Hematopoietic multipotent progenitor cell treated with erythropoietin and hydrocortisone succinate and interleukin-3 and kit ligand, for 17 days (in vitro differentiated cells): ENCODE data around the gene PPP2R2D.

Experiments
- DNase-seq: peaks from one replicate; pipeline ENCODE4 v3.0.0-alpha.2; 2015; ENCODE audit warnings: low spot score

Gene PPP2R2D

DNA sequence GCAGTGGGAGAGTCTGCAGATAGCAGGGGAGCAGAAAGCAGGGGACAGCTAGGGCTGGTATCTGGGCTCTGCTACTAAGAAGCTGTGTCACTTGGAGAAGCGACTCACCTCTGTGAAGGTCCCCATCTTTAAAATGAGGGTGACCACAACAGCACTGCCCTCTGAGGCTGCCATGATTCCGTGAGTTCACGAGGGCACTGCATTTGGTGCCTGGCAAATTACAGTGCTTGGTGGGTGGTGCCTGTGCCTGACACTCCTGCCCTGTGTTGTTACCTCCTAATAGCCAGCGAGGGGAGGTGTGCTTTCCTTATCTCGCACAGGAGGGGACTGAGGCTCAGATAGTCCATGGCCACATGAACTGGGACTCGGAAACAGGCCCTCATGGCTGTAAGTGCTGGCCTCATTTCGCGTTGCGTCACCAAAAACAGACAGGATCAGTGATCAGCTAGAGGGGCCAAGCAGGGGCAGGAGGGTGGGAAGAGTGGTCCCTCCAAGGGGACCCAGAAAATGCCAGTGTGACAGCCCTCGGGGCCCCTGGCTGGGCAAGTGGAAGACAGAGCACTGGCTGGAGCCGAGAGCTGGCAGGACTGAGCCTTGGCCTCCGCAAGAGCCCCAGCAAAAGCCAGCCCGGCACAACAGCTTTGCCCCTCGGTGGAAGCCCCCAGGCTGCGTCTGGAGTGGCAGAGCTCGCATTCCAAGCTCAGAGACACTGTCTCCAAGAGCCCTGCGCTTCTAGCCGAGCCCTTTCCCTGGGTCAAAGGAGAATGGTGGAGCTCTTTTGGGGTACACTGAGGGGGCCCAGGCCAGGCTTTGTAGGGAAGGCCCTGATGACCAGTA, 98.3 kb downstream of the PPP2R2D start:
- no peak for DNase-seq

DNA sequence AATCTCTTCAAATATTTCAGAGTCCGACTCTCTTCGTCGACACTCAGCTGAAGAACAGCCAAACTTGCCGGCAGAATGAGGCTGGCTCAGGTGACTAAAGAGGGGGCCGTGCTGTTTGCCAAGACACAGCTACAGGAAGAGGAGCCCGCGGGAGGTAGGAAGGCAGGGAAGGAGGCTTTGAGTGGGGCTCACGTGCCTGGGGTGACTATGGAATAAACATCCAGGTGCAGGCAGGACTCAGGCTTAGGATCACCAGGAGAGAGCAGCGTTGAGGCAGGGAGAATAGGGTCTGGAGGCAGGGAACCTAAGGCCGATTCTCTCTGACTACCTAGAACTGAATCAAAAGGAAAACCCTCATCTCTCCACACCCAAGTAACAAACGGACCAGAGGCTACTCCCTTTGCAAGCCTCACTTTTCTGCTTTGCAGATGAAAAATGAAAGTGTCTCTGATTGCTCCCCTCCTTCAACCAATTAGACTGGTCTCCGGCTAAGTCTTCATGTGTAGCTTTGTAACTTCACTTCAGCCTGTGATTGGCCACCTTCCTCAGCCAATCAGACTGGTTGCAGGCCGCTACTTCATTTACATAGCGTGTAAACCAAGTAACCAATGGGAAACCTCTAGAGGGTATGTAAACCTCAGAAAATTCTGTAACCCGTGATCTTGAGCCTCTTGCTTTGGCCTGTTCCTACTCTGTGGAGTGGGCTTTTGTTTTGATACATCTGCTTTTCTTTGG, 100.6 kb downstream of the PPP2R2D start:
- DNase-seq, result no peak

DNA sequence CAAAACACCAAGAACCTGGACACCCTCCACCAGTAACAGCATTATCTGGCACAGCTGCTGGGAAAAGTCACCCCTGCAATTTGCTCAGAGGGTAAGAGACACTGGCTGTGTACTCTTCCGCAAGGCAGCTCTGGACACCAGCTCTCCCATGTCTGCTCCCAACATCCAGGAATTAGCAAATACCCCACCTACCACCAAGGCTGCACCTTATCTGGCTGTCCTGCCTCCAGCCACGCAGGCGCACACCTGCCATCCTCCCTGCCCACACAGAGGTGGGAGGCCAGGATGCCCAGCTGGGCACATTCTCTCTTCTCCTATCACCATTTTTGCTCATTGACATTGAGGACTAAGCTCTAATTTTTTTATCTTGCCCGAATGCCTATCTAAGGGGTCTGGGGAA, 101.2 kb downstream of the PPP2R2D start:
- no peak for DNase-seq

GRCh38 chr10:132003282-132003924, 102.6 kb downstream of the PPP2R2D start:
- DNase-seq, result no peak

DNA sequence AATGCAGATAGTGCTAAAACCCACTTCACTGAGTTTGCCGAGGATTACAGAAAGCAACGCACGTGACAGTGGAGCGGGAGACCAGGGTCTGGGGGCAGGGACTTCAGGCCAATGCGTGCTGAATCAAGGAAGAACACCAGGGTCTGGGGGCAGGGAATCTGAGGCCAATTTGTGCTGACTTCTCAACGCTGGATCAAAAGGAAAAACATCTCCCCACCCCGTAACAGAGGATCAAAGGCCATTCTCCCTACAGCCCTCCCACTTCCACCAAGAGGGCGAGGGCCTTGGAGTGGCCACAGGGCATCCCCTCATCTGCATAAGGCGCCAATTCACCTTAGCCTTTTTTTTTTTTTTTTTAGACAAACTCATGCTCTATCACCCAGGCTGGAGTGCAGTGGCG, 103.2 kb downstream of the PPP2R2D start:
- DNase-seq, result no peak

DNA sequence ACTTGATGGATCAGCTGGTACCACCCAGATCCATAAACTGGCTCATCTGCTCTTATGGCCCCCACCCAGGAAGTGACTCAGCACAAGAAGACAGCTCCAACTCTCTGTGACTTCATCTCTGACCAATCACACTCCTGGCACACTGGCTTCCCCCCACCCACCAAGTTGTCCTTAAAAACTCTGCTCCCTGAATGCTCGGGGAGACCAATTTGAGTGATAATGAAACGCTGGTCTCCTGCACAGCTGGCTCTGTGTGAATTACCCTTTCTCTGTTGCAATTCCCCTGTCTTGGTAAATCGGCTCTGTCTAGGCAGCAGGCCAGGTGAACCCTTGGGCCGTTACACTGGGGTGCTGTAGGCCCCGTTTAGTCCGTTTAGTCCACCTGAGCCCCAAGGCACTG, 104.3 kb downstream of the PPP2R2D start:
- no peak for DNase-seq

DNA sequence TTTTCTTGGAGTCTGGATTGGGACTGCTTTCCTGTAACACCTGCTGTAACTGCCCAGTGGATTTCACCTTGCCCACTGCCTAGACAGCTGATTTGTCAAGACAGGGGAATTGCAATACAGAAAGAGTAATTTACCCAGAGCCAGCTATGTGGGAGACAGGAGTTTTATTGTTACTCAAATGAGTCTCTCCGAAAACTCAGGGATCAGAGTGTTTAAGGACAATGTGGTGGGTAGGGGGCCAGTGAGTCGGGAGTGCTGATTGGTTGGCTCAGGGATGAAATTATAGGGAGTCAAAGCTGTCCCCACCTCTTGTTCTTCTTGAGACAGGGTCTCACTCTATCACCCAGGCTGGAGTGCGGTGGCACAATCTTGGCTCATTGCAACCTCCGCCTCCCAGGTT, 106.2 kb downstream of the PPP2R2D start:
- no peak for DNase-seq

- no peak for DNase-seq
These were observed 106.9 kb downstream of the PPP2R2D start for GRCh38 chr10:132007681-132008080.
